C4-2B (cell line): ENCODE measurements around the gene HES1.

Experiments used
- CTCF ChIP-seq: fragments of 450-650 bp; conservative IDR thresholded peaks from 2 replicates; pipeline ENCODE4 v1.5.1; 2017; ENCODE audit warnings: mild to moderate bottlenecking
- ZFX ChIP-seq: fragments of 450-650 bp; IDR thresholded peaks from 2 replicates; pipeline ENCODE4 v1.6.1; 2017

GRCh38 chr3:194136519-194137007 lies 615 bp downstream of the HES1 start:
- TF ChIP-seq CTCF (no peak), ZFX (no peak)
